Effector memory CD4-positive, alpha-beta T cell (primary cell): Measurements from ENCODE around the gene TSGA10.
"Not testable (repeated sequence)": the region's sequence is repeated elsewhere in the genome, so short reads cannot be mapped to it uniquely, and the experiment has no call there.

ENCODE experiments used
- DNase-seq, 3 donors: peaks; one replicate each; pipeline ENCODE4 v3.0.0-alpha.2; 2020
- H3K27ac ChIP-seq: 2 replicates; pipeline ENCODE4 v1.7.0; 2013; ENCODE audit warnings: mild to moderate bottlenecking, low read length, moderate library complexity; ENCODE audit not compliant: insufficient read depth, poor library complexity, severe bottlenecking
- H3K27me3 ChIP-seq: replicated peaks from 2 replicates; pipeline ENCODE4 v1.7.0; 2013; ENCODE audit warnings: mild to moderate bottlenecking, low read length; ENCODE audit not compliant: insufficient read depth, control insufficient read depth, poor library complexity, severe bottlenecking
- H3K36me3 ChIP-seq: 2 replicates; pipeline ENCODE4 v1.7.0; 2013; ENCODE audit warnings: mild to moderate bottlenecking, low read length, moderate library complexity; ENCODE audit not compliant: control insufficient read depth, insufficient read depth
- H3K4me1 ChIP-seq: 2 replicates; pipeline ENCODE4 v1.7.0; 2013; ENCODE audit warnings: low read length, mild to moderate bottlenecking; ENCODE audit not compliant: control insufficient read depth, insufficient read depth, poor library complexity, severe bottlenecking
- H3K4me3 ChIP-seq: 2 replicates; pipeline ENCODE4 v1.7.0; 2013; ENCODE audit warnings: low read length, low read depth, mild to moderate bottlenecking; ENCODE audit not compliant: insufficient read depth, poor library complexity, severe bottlenecking
- H3K9me3 ChIP-seq: 2 replicates; pipeline ENCODE4 v1.7.0; 2013; ENCODE audit warnings: mild to moderate bottlenecking, low read length, moderate library complexity; ENCODE audit not compliant: control insufficient read depth

TSGA10 gene

DNA sequence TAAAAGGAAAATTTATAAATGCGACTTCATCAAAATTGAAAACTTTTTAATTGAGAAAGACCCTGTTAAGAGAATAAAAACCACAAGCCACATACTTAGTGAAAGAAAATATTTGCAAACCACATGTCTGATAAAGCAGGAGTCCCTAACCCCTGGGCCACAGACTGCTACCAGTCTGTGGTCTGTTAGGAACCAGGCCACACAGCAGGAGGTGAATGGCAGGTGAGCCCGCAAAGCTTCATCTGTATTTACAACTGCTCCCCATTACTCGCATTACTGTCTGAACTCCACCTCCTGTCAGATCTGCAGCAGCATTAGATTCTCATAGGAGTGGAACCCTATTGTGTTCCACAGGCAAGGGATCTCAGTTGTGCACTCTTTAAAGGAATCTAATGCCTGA is 123.3 kb downstream of the TSGA10 start:
- H3K36me3 ChIP-seq = no peaks in the 10 kb centered on the region
- no peak overlapping the region for H3K4me3 ChIP-seq
- H3K9me3 ChIP-seq = no peaks in the 10 kb centered on the region
- no peak overlapping the region for H3K27ac ChIP-seq
- DNase-seq = no peak
- H3K27me3 ChIP-seq = no peaks in the 10 kb centered on the region
- no peaks in the 10 kb centered on the region for H3K4me1 ChIP-seq

DNA sequence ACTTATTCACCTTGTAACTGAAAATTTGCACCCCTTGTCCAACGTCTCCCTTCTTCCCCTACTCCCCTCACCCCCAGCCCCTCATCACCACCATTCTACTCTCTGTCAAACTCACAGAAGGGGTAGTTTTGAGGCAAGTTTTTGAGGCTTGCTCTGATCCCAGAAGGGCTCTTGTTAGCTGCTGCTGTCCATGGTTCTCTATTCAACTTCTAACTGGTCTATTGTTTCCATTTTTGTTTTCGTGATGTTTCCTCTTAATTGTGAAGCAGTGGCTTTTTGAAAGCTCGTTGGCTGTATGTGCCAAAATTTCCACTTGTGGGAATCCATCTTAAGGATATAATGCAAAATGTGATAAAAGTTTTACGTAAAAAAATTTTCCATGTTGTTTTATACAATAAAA is 126.2 kb downstream of the TSGA10 start:
- H3K27me3 ChIP-seq = no peaks in the 10 kb centered on the region

DNA sequence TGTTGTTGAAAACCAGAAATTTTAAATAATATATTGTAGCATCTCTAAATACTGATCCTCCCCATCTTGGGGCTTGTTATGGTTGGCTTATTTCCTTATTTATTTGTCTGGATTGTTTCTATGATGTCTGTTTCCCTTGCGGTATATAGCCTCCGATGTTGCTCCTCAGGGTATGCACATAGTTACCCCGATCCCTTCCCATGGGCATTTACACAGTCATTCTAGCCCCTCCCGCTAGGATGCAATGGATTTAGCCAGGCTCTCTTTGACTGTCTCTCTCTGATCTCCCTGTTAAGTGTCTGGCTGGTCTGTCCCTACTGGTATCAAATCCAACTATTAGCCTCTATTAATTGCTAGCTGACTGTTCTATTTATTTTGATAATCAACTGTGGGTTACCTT is 126.9 kb downstream of the TSGA10 start:
- Histone ChIP-seq H3K9me3 (no peaks in the 10 kb centered on the region), H3K4me1 (no peaks in the 10 kb centered on the region), H3K36me3 (no peaks in the 10 kb centered on the region), H3K27ac (no peak overlapping the region), H3K4me3 (no peak overlapping the region), H3K27me3 (no peaks in the 10 kb centered on the region)
- DNase-seq = no peak

More for the DNA sequence above, 126.2 kb downstream of the TSGA10 start:
- Histone ChIP-seq H3K27ac (no peak overlapping the region), H3K4me3 (no peak overlapping the region), H3K36me3 (no peaks in the 10 kb centered on the region), H3K4me1 (no peaks in the 10 kb centered on the region), H3K9me3 (no peaks in the 10 kb centered on the region)
- DNase-seq = no peak

DNA sequence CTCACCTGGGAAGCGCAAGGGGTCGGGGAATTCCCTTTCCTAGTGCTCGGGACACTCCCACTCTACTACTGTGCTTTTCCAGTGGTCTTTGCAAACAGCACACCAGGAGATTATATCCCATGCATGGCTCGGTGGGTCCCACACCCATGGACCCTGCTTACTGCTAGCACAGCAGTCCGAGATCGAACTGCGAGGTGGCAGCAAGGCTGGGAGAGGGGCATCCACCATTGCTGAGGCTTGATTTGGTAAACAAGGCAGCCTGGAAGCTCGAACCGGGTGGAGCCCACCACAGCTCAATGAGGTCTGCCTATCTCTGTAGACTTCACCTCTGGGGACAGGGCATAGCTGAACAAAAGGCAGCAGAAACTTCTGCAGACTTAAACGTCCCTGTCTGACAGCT is 154.0 kb downstream of the TSGA10 start:
- Histone ChIP-seq H3K9me3 (no peaks in the 10 kb centered on the region), H3K27ac (no peak overlapping the region), H3K4me3 (no peak overlapping the region), H3K36me3 (no peaks in the 10 kb centered on the region), H3K4me1 (no peaks in the 10 kb centered on the region), H3K27me3 (no peaks in the 10 kb centered on the region)
- no peak for DNase-seq

DNA sequence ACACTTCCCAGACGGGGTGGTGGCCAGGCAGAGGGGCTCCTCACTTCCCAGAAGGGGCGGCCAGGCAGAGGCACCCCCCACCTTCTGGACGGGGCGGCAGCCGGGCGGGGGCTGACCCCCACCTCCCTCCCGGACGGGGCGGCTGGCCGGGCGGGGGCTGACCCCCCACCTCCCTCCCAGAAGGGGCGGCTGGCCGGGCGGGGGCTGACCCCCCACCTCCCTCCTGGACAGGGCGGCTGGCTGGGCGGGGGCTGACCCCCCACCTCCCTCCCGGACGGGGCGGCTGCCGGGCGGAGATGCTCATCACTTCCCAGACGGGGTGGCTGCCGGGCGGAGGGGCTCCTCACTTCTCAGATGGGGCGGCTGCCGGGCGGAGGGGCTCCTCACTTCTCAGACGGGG is 166.0 kb downstream of the TSGA10 start:
- H3K4me1 ChIP-seq, H3K4me3 ChIP-seq, H3K27me3 ChIP-seq, H3K9me3 ChIP-seq, H3K36me3 ChIP-seq, H3K27ac ChIP-seq, DNase-seq: not testable (repeated sequence)

- no peaks in the 10 kb centered on the region for H3K27me3 ChIP-seq
- DNase-seq = no peak
- H3K27ac ChIP-seq = no peak overlapping the region
- H3K9me3 ChIP-seq = no peaks in the 10 kb centered on the region
- H3K4me3 ChIP-seq = no peak overlapping the region
- H3K36me3 ChIP-seq = no peaks in the 10 kb centered on the region
- H3K4me1 ChIP-seq = no peaks in the 10 kb centered on the region
Observed at GRCh38 chr2:98985905-98986666, 168.7 kb downstream of the TSGA10 start.

GRCh38 chr2:98975611-98976010 is 179.1 kb downstream of the TSGA10 start:
- Histone ChIP-seq H3K9me3 (no peaks in the 10 kb centered on the region), H3K27ac (no peak overlapping the region), H3K4me3 (no peak overlapping the region), H3K27me3 (no peaks in the 10 kb centered on the region), H3K4me1 (no peaks in the 10 kb centered on the region), H3K36me3 (no peaks in the 10 kb centered on the region)
- DNase-seq = no peak

DNA sequence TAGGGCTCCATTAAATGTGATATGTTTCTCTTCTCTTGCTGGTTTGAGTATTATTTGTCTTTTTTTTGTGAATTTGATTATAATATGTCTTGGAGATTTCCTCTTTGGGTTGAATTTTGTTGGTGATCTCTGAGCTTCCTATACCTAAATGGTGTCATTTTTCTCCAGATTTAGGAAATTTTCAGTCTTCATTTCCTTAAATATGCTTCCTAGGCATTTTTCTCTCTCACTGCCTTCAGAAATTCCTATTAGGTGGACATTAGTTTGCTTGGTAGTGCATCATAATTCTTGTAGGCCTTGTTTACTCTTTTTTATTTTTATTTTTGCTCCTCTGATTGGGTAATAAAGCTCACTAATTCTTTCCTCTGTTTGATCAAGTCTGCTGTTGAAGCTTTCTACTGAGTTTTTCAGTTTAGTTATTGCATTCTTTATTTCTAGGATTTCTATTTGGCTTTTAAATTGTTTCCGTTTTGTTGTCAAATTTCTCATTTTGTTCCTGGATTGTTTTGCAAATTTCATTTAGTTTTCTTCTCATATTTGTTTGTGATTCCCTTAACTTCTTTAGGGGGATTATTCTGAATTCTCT is 182.1 kb downstream of the TSGA10 start:
- no peak overlapping the region for H3K27ac ChIP-seq
- no peak for DNase-seq
- no peaks in the 10 kb centered on the region for H3K4me1 ChIP-seq
- no peak overlapping the region for H3K4me3 ChIP-seq
- no peaks in the 10 kb centered on the region for H3K9me3 ChIP-seq
- H3K27me3 ChIP-seq = no peaks in the 10 kb centered on the region
- H3K36me3 ChIP-seq = no peaks in the 10 kb centered on the region

DNA sequence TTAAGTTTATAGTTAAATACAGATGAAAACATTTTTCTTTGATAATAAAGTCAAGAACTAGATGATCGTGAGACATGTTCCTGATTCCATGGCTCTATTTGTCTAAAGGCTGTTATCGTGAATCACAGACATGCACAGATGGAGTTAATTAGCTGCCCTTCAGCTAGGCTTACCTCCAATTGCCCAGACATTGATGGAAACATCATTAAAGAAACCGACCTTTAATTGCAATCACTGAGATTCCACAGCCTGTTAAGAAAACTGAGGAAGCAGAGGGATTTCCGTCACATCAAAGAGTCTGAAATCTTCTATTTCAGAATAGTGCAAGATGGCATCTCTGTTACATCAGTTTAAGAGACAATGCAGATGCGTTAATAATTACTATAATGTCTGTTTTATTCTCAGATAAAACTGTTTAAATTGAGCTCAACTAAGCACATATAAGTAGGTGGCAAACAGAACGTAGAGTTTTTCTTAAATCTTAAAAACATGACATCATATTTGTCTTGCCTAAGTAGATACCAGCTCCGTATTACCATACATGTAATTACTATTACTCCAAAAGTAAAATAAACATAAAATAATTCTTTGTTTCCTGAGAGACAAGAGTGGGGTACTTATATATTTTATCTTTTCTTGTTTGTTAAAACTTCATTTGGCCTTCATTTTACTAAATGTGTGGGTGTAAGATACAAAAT is 194.8 kb downstream of the TSGA10 start:
- Histone ChIP-seq H3K27ac (no peak overlapping the region), H3K4me3 (no peak overlapping the region), H3K9me3 (no peaks in the 10 kb centered on the region), H3K4me1 (no peaks in the 10 kb centered on the region), H3K36me3 (no peaks in the 10 kb centered on the region), H3K27me3 (no peaks in the 10 kb centered on the region)
- DNase-seq = no peak

- peaks cover 7% of the 10 kb centered on the region for H3K27me3 ChIP-seq
- no peak for DNase-seq
- H3K36me3 ChIP-seq = no peaks in the 10 kb centered on the region
- no peak overlapping the region for H3K27ac ChIP-seq
- no peaks in the 10 kb centered on the region for H3K9me3 ChIP-seq
- H3K4me3 ChIP-seq = no peak overlapping the region
- H3K4me1 ChIP-seq = no peaks in the 10 kb centered on the region
Observed at GRCh38 chr2:98952966-98953365, 201.8 kb downstream of the TSGA10 start.
